ENCODE results near the gene ATP11A.

ATP11A gene

GRCh38 chr13:112740502-112741131 lies 50.8 kb downstream of the ATP11A start:
- TF ChIP-seq CTCF (conservative IDR thresholded peaks at IDR 0.05; ENCODE audit: low read length), result no peak
- DNase-seq (ENCODE audit: low read depth), result peak; percentile 88
- no peak overlapping the region; the same call in 1 of the 2 replicates for H3K4me3 ChIP-seq (ENCODE audit: low read length)

- no peak for TF ChIP-seq CTCF (conservative IDR thresholded peaks at IDR 0.05; ENCODE audit: low read length)
- H3K4me3 ChIP-seq (ENCODE audit: low read length), result no peak overlapping the region; the same call in 1 of the 2 replicates
- DNase-seq (ENCODE audit: low read depth), result no peak
These were observed 51.4 kb downstream of the ATP11A start for GRCh38 chr13:112741185-112741755.

- no peak for TF ChIP-seq CTCF (conservative IDR thresholded peaks at IDR 0.05; ENCODE audit: low read length)
- no peak for DNase-seq (ENCODE audit: low read depth)
- H3K4me3 ChIP-seq (ENCODE audit: low read length), result no peak overlapping the region
These were observed 52.2 kb downstream of the ATP11A start for GRCh38 chr13:112741835-112742570.

- TF ChIP-seq CTCF (conservative IDR thresholded peaks at IDR 0.05; ENCODE audit: low read length), result no peak
- no peak for DNase-seq (ENCODE audit: low read depth)
- no peak overlapping the region for H3K4me3 ChIP-seq (ENCODE audit: low read length)
These were observed 52.7 kb downstream of the ATP11A start for GRCh38 chr13:112742583-112742982.

- TF ChIP-seq CTCF (conservative IDR thresholded peaks at IDR 0.05; ENCODE audit: low read length), result no peak
- no peak overlapping the region for H3K4me3 ChIP-seq (ENCODE audit: low read length)
- DNase-seq (ENCODE audit: low read depth), result no peak
These were observed 53.8 kb downstream of the ATP11A start for GRCh38 chr13:112743451-112744167.

GRCh38 chr13:112744168-112745021 lies 54.6 kb downstream of the ATP11A start:
- H3K4me3 ChIP-seq (ENCODE audit: low read length), result no peak overlapping the region
- no peak for TF ChIP-seq CTCF (conservative IDR thresholded peaks at IDR 0.05; ENCODE audit: low read length)
- peak; percentile 49 for DNase-seq (ENCODE audit: low read depth)
